HG02623 (cell line): ENCODE data around the gene TRIM29.

ENCODE experiments used
- ATAC-seq: cut with Tn5 transposase; IDR thresholded peaks from one replicate; pipeline ENCODE4 v1.9.1; 2021; ENCODE audit warnings: moderate library complexity; ENCODE audit not compliant: unreplicated experiment

Gene TRIM29

DNA sequence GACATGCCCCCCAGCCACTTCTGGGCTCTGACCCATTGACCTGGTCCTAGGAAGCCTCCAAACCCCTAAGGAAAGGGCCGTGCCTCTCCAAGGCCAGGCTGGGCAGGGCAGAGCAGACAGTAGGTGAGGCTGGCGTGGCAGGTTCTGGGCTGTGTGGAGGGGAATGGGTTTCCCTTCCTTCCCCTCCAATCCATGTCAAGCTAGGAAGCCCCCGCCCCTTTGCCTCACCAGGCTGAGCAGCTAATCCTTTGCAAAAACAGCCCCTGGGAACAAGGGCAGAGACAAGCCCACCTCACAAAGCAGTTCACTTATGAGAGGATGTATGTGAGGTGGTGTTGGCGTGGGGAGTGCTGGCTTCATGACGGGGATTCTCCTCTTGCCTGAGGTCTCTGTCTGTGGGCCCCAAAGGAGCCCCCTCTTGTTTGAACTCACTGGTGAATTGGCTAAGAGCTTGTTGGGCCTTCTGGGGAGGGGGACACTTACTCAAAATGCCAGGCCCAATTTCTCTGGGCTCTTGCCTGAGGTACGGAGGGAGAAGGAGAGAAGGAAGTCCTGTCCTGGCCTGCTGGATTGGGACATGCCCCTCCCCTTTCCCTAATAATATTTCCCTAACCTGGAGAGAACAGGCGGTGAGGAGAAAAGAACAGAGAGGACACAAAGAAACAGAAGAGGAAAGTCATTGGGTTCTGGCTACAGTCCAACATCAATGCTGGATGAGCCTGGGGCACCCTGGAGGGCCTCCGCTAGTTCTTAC is 1.6 kb upstream of the TRIM29 start:
- no peak for ATAC-seq

DNA sequence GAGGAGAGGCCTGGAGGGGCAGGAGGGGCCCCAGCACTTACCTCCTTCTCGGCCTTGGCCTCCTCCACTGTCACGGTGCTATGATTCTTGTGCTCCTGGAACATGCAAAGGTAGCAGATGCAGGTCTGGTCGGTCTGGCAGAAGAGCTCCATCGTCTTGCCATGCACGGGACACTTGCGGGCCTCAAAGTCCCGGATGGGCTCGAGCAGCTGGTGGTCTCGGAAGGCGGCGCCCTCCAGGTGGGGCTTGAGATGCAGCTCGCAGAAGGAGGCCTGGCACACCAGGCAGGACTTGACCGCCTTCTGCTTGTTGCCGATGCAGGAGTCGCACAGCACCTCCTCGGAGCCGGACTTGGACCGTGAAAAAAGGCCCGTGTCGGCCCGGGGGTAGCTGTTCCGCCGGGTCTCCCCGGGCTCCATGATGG is 714 bp downstream of the TRIM29 start:
- no peak for ATAC-seq

DNA sequence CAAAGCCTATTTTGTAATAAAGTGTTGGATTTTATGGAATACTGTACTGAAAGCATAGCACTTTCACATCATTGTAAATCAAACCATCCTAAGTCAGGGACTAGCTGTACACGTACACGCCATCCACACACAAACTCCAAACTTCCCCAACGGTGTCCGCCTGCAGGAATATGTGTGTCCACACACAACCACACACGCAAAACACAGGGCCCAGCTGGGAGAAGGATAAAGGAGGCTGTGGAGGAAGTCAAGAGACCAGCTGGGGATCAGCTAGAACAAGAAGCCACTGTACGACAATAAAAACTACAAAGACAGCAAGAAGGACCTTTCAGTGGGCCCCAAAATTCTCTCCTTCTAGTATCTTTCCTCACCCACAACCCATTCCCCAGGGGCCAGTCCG is 1.6 kb downstream of the TRIM29 start:
- no peak for ATAC-seq

DNA sequence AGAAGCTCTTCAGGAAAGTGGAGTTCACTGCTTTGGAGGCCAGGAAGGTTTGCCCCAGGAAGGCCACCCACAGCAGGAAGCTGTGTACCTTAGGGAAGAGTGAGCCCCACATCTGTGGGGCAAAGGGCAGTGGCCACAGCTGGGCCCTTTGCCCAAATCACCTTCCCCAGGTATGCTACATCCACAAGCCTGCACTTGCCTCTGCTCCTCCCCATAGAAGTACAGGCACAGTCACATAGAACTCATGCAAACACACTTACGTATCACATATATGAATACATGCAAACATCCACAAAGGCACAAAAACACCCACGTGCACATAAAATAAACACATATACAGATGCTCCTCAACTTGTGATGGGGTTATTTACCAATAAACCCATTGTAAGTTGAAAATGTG is 2.1 kb downstream of the TRIM29 start:
- no peak for ATAC-seq

DNA sequence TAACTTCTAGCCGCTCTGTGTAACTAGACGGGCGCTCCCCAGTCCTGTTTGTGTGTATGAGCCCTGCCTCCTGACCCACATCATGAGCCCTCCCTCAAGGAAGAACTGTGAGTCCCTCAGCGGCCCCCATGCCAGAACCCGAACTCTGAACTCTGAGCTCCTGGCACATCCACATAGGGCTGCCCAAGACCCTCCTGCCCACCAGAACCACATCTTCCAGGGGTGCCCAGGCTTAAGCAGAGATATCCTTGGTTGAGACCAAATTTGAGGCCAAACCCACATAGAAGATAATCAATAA is 3.0 kb downstream of the TRIM29 start:
- no peak for ATAC-seq

DNA sequence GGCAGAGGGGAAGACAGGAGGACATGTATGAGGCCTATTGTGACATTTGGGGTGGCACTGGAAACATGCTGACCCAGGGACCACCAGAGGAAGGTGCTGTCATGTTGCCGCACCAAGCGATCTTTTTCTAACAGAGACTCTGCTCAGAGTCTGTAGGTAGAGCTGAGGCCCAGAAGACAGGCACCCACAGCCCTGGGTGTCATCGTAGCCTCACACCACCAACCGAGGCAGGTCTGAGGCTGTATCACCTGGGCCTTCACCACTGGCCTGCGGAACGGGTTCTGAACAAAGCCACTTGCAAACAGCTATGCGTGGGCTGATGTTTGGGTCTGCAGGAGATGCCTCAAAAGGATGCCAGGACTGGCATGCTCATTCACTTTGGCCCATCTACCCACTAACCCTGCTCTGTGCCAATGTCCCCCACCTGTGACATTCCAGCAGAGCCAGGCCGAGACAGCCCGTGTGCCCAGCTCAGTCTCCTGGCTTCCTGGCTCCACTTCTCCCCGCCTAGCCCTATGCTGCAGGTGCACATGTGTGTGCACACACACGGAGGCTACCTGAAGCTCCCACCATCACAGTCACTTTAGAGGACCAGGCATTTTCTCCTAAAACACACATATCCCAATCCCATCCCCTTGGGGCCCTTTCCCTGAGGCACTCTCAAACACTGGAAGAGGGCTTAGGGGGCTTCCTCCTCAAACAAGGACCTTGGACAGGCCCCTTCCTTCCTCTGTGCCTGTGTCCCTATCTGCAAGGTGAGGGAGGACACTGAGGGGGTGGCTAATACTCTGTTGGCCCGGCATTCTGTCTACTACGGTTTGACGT is 3.6 kb downstream of the TRIM29 start:
- ATAC-seq = no peak

DNA sequence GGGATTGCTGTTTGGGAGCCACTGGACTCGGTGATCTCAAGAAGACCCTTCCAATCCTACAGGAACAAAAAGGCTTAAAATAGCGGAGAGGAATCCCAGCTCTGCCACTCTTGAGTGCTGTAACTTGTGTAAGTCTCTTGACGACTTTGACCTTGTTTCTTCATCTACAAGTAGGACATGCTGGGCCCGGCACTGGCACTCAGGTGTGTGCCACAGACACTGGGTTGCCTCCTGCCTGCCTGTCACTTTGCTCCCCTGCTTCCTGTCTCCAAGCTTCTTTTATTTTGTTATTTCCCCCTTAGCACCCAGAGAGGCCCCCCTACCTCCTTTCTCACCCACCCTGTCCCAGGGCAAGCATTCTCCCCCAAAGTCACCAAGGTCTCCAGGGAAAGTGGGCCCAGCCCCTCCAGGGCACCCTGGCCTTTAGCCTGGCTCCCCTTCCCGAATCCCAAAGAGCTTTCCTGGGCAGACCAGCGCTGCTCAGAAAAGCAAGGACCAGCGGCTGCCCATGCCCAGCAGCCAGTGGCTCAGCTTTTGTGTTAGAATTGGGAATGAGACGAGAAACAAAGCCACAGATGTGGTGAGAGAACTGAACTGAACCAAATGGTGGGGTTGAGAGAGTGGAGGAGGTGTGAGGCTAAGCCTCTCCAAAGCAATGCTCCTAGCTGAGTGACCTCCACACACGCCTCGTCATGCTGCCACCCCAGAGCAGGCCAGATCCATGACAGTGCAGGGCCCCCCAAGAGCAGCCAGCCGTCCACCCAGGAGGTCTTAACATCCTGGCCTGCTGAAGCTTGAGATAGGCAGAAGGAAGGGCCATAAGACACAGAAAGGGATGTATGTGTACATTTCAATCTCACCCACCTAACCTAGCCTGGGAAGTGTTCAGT is 4.5 kb downstream of the TRIM29 start:
- no peak for ATAC-seq

DNA sequence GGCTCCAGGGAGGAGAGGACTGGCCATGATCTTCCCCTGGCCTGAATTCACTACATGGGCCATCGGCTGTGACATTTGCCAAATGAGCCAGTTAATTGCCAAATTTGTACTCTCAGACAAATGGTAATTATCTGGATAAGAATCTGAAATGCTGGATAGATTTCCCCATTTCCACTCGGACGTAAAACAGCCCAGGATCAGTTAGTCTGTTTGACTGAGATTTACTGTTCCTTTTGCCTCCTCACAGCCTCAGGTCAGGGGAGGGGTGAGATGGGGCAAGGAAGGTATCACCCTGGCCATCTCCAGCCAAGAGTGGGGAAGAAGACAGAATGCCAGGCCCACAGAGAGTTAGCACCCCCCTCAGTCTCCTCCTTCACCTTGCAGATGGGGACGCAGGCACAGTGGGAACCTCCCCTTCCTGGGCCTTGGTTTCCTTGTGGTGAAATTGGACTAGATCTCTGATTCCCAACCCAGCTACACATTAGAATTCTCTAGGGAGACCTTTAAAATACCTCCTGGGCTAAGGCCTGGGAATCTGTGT is 5.2 kb downstream of the TRIM29 start:
- no peak for ATAC-seq

DNA sequence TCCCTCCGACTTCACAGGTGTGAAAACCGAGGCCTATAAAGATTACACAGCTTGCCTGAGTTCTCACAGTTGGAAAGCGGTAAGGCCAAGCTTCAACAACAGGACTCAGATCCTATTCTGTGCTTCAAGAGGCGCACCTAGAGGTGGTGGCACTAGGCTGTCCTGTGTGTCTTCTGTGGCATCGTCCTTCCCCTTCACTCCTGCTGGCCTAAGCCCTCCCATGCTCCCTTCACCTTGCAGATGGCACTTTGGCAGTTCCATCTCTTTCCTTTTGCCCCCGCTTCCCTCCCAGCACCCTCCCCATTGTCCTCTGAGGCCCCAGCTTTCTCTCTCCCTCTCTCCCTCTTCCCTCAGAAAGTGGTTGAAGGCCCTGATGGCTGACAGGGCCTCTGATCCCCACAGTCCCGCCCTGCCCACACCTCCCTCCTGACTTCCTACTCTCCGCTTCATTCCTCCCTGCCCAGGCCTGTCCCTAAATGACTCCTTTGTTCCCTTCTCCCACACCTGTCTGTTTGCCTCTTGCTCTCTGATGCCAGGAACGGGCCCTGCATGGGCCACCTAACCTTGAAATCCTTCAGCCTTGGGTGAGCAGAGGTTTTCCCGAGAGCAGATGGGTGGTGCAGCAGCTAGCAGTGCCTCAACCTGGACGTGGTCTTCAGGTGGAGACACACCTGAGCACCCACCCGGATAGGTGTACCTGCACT is 5.8 kb downstream of the TRIM29 start:
- no peak for ATAC-seq

DNA sequence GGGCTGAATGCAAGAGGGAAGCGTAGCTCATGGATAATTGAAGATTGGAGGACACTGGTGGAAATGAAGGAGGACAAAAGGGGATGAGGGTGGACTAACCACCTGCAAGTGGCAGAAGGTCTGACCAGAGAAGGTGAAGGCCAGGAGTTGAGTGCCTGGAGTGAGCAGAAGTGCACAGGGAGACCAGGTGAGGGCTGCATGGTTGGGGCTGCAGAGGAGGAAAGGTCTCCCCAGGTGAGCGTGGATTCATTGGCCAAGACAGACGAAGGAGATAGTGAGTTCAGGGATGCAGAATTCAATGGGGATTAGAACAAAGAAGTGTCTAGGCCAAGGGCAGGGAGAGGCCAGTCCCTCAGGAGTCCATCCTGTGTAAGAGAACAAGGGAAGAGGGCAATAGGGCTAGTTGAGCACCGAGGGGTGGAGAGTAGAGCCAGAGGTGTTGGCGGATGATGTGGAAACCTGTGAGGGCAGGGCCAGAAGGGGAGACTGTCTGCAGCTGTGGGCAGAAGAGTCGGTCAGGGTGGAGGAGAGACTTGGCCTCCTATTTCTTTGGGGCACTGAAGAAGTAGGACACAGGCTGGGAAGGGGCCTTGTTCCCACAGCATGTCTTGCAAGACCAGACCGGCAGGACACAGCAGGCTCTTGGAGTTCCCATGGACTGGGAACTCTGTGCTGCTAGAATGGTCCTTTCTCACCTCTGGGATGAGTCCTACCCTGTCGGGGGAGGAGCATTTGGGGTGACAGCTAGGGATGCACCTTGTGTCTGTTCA is 6.7 kb downstream of the TRIM29 start:
- no peak for ATAC-seq

DNA sequence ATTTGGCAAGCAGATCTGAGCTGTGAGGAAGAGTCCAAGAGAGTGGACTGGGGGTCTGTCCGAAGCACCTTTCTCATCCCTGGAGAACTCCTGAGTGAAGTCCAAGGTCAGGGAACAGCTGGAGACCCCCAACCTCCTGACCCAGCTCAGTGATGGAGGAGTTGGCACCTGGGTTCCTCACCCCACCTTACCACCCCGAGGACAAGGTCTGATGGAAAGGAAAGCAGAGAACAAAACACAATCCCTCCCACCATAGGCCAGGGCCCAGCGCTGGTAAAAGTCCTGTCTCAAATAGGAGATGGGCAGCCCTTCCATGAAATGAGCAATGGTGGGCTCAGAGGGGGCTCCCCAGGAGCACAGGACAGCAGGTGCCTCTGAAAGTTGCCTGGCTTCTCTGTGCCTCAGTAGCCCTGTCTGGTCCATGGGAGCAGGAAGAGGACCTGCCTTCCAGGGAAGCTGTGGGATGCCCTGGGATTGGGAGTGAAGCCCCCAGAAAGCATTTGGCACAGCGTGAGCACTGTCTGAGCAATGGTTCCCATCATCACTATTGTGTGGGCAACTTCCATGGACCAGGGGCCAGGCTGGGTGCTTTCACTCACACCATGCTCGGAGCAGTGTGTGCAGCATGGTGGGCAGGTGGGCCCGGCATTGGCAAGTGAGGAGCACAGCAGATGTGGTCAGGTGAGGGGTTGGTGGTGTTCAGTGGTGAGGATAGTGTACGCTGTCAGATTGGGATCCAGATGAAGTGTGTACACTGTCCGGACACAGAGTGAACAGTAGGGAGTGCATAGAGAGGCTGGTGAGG is 7.5 kb downstream of the TRIM29 start:
- ATAC-seq = no peak

DNA sequence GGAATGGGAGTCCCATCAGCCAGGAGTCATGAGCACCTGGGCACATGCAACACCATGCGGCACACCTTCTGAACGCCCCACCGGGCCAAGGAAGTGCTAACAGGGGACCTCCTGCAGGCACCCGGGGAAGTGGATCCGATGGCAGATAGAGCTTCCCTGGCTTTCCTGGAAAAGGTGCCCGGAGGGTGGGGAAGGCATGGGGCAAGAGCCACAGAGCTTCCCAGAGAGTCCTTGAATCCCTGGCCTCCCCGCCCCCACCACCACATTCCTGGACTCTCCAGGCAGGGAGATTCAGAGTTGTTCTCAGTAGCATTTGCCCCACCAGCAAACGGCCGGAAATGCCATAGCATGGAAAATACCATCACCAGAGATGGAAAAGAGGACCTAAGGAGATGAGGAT is 8.3 kb downstream of the TRIM29 start:
- ATAC-seq = no peak

DNA sequence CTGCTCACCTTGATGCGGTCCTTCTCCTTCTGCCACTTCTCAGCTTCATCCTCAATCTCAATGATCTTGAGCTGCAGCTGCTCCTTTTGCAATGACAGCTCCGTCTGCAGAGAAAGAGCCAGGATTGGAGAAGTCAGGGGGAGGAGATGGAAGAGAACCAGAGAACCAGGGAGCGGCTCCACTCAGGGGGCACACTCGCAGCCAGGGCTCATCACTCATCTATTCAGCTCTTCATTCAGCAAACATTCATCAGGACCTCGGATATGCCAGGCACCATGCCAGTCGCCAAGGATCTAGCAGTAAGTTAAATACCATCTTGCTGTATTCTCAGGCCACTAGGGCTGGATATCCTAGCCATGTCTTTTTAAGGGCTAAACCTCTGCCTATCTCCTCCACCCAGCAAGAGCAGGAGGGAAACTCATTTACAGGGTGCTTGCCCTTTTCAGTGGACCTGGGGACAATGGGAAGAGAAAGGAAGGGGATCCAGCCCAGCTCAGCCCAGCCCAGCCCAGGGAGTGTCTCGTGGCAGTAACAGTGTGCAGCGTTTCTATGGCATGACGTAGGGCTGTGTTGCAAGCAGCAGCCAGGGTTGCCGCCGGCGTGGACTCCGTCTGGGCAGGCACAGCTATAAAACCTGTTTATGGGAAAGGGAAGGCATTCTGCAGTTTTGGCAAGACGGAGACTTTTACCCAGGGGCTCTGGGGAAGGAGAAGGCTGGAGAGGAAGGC is 9.4 kb downstream of the TRIM29 start:
- no peak for ATAC-seq

DNA sequence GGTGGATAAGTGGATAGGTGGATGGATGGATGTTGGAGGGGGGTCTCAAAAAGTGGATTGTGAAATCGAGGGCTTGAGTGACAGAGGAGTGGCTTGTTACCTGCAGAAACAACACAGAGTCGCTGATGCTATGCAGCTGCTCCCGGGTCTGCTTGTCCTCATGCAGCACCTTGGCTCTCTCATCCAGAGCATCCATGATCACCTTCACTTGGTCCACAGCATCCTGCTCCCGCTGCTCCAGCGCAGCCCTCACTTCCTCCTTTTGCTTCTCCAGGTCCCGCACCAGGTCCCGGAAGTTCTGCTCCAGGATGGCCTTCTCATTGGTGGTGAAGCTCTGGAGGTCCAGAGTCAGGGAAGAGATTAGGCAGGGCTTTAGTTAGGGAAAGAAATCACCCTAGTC is 10.7 kb downstream of the TRIM29 start:
- ATAC-seq = no peak

DNA sequence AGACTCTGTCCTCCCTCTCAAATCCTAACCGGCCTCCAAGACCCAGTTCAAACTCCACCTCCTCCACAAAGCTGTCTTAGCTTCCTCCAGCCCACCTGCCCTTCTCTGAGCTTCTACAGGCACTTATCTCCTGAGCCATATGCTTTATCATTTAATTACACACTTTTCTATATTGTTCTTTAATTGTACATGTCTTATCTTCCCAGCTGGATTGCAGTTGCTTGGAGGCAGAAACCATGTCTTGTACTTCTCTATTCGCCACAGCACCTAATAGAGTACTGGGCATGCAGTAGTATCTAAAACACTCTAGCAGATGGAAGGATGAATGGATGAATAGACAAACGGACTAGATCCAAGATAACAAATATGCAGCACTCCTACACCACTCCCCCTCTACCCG is 11.3 kb downstream of the TRIM29 start:
- no peak for ATAC-seq

DNA sequence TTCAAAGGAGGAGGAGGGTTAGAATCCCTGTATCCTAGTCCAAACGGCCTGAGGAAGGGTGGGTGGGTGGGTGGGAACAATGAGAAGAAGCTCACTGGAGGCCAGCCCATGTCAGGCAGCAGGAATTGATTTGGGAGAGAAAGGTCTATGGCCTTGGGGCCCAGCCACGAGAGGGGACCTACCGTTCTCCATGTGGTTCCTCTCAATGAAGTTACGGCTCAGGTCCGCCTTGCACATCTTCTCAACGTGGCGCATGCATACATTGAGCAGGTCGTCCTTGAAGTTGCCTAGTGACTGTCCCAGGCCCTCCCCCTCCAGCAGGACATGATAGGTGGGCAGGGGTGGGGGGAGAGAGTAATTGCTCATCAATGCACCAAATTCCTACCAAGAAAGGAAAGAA is 12.4 kb downstream of the TRIM29 start:
- no peak for ATAC-seq

DNA sequence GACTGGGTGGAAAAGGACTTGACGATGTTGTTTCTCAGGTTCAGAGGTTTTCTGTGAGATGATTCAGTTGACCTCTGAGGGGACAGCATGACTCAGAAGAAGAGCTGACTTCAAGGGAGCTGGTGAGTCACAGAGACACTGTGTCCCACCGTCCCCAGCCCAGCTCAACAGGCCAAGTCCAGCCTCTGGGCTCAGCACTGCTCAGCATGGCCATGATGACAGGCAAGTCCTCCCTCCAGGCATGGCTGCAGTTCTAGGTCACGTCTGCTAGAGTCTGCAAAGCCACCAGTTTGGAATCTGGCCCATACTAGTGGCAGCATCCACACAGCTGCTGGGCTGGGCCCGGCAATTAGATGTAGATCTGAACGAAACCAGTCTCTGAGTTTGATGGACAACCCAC is 12.9 kb downstream of the TRIM29 start:
- no peak for ATAC-seq

DNA sequence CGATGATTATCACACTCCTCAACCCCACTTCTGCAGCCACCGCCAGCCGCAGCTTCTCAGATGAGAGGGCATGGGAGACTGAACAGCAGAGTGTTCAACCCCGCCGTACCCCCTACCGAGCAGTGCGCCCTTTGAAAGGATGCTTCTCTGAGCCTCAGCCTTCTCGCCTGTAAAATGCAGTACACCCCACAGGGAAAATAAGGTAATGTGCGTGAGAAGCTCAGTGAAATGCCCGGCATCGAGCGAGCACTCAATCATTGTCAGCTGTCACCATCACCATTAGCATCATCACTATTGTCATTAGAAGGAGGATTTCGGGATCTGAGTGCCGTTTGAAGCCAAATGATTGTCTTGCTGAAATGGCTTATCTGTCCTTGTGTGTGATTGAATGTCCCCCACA is 13.6 kb downstream of the TRIM29 start:
- ATAC-seq = no peak

DNA sequence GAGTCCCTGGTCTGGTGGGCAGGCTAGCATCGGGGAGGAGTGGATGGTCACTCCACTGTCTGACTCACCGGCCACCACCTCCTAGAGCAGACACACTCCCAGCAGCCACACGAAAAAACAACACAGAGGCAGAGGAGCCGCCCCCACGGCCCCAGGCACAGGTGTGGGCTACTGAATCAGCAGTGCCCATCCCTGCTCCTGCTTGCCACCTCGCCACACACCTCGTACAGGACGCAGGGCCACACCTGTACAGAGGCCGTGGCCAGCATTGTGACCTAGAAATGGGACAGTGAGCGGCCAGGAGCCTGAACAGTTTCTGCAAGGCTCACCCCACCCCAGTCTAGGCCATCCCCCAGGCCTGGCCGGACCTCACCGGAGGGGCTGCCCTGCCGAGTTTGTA is 14.0 kb downstream of the TRIM29 start:
- no peak for ATAC-seq
